ENCODE data around the gene GNAQ. TPM values are rescaled to one million over a fixed set of nuclear protein-coding genes. Genes with fewer than 3 reads are reported as not detected.

The GNAQ gene
- total RNA-seq = 10 to 100 TPM; 15.7 to 19.6 TPM
- polyA plus RNA-seq = 1 to 10 TPM; 6.8 to 9.5 TPM

GRCh38 chr9:78031444-78031892 lies at the start of gene GNAQ:
GNAQ (minus strand) TSS chr9:78031811; CDS start chr9:78031235, 576 bp downstream.
- under 1% methylated on average over 79 of the region's 79 CpGs for WGBS
- H3K4me1 ChIP-seq (ENCODE audit: control insufficient read depth in 4 of 4, insufficient read depth in 4 of 4, low read length in 3 of 4) = peaks cover under 1 to 41% (median 19%) of the 10 kb centered on the region in 4 donors
- no peaks in the 10 kb centered on the region for H3K9me3 ChIP-seq (ENCODE audit: control insufficient read depth in 4 of 4, low read length in 3 of 4)
- H3K9ac ChIP-seq (ENCODE audit: low read depth in 1 of 2, low read length in 2 of 2) = peak within 1 kb of the TSS; percentile 21 to 96
- DNase-seq (ENCODE audit: low spot score) = no peak
- H3K4me3 ChIP-seq (ENCODE audit: low read depth in 1 of 3, low read length in 3 of 3) = peak within 1 kb of the TSS; percentile 54 to 86 (median 85)
- TF ChIP-seq RAD21 (IDR thresholded peaks at IDR 0.05) (no peak), YY1 (IDR thresholded peaks at IDR 0.05) (no peak), SP1 (IDR thresholded peaks at IDR 0.05) (no peak), FOXA2 (IDR thresholded peaks at IDR 0.05) (no peak), EGR1 (IDR thresholded peaks at IDR 0.05; ENCODE audit: low read depth in 2 of 2) (no peak)
- H3K27me3 ChIP-seq (ENCODE audit: control insufficient read depth in 4 of 4, insufficient read depth in 4 of 4, low read length in 3 of 4) = no peaks in the 10 kb centered on the region
- no peaks in the 10 kb centered on the region for H3K36me3 ChIP-seq (ENCODE audit: control insufficient read depth in 4 of 4, insufficient read depth in 3 of 4, low read depth in 1 of 4, low read length in 3 of 4)
- peak within 1 kb of the TSS; percentile 81 to 94 for H3K27ac ChIP-seq (ENCODE audit: low read depth in 1 of 2, low read length in 2 of 2)

DNA sequence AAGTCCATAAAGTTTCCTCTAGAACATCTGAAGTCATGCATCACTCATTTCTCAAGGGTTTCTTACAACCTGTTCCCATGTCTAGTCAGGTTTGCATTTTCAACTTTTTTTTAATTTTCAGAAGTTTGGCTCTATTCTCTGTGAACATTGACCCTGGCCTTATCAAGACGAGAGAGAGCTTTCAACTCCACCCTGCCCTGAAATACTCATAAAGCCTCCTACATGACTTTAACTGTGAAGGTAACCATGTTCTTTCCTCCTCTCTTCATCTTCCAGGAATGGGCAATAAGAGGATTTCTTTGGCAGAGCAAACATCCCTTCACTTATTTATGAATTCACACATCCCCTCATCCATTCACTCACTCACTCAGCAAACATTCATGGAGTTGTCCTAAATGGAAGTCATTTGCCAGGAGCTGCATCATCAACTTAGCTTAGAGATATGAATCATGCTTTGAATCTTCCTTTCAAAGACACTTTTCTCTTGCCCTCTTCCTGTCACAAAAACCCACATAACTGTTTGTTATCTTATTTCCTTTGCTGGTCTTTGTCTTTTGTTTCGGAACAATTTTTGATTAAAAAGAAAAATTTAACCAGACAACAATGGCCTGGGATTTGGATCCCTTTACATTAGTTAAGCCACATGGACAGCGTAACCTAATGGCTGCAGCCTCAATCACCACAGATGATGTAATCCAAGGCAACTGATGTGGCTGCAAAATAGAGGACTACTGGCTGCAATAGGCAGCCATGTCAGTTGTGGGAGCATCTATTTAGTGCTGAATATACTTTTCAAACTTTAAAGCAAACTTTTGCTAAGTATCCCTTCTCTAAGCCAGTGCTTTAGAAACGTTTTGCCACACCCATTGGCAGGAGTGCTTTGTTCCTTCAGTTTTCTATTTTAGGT lies 43.0 kb upstream of the GNAQ start:
- Histone ChIP-seq H3K27me3 (ENCODE audit: control insufficient read depth in 4 of 4, insufficient read depth in 4 of 4, low read length in 3 of 4) (peaks cover 0 to 2% (median 0%) of the 10 kb centered on the region in 4 donors), H3K4me1 (ENCODE audit: control insufficient read depth in 4 of 4, insufficient read depth in 4 of 4, low read length in 3 of 4) (no peaks in the 10 kb centered on the region), H3K36me3 (ENCODE audit: control insufficient read depth in 4 of 4, insufficient read depth in 3 of 4, low read depth in 1 of 4, low read length in 3 of 4) (no peaks in the 10 kb centered on the region), H3K4me3 (ENCODE audit: low read depth in 1 of 3, low read length in 3 of 3) (no peak overlapping the region), H3K9ac (ENCODE audit: low read depth in 1 of 2, low read length in 2 of 2) (no peak overlapping the region), H3K27ac (ENCODE audit: low read depth in 1 of 2, low read length in 2 of 2) (no peak overlapping the region), H3K9me3 (ENCODE audit: control insufficient read depth in 4 of 4, low read length in 3 of 4) (no peaks in the 10 kb centered on the region)
- 46% methylated on average over 4 of the region's 4 CpGs for WGBS
- DNase-seq (ENCODE audit: low spot score) = no peak
- TF ChIP-seq, protein P1, sequence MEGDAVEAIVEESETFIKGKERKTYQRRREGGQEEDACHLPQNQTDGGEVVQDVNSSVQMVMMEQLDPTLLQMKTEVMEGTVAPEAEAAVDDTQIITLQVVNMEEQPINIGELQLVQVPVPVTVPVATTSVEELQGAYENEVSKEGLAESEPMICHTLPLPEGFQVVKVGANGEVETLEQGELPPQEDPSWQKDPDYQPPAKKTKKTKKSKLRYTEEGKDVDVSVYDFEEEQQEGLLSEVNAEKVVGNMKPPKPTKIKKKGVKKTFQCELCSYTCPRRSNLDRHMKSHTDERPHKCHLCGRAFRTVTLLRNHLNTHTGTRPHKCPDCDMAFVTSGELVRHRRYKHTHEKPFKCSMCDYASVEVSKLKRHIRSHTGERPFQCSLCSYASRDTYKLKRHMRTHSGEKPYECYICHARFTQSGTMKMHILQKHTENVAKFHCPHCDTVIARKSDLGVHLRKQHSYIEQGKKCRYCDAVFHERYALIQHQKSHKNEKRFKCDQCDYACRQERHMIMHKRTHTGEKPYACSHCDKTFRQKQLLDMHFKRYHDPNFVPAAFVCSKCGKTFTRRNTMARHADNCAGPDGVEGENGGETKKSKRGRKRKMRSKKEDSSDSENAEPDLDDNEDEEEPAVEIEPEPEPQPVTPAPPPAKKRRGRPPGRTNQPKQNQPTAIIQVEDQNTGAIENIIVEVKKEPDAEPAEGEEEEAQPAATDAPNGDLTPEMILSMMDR (IDR thresholded peaks at IDR 0.05; ENCODE audit: low read depth, low read length, missing input control) = no peak
- no peak for TF ChIP-seq SP1 (IDR thresholded peaks at IDR 0.05)
- no peak for TF ChIP-seq RAD21 (IDR thresholded peaks at IDR 0.05)
- TF ChIP-seq JUND (IDR thresholded peaks at IDR 0.05) = no peak
- no peak for TF ChIP-seq GABPA (IDR thresholded peaks at IDR 0.05 in 1 of 2, conservative IDR thresholded peaks at IDR 0.05 in 1 of 2)
- TF ChIP-seq, protein P2, sequence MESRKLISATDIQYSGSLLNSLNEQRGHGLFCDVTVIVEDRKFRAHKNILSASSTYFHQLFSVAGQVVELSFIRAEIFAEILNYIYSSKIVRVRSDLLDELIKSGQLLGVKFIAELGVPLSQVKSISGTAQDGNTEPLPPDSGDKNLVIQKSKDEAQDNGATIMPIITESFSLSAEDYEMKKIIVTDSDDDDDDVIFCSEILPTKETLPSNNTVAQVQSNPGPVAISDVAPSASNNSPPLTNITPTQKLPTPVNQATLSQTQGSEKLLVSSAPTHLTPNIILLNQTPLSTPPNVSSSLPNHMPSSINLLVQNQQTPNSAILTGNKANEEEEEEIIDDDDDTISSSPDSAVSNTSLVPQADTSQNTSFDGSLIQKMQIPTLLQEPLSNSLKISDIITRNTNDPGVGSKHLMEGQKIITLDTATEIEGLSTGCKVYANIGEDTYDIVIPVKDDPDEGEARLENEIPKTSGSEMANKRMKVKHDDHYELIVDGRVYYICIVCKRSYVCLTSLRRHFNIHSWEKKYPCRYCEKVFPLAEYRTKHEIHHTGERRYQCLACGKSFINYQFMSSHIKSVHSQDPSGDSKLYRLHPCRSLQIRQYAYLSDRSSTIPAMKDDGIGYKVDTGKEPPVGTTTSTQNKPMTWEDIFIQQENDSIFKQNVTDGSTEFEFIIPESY (IDR thresholded peaks at IDR 0.05) = no peak
- no peak for TF ChIP-seq HNF4G (IDR thresholded peaks at IDR 0.05)
- no peak for TF ChIP-seq REST (IDR thresholded peaks at IDR 0.05)
- TF ChIP-seq NR2F2 (IDR thresholded peaks at IDR 0.05) = no peak
- no peak for TF ChIP-seq HNF4A (conservative IDR thresholded peaks at IDR 0.05)
- TF ChIP-seq YY1 (IDR thresholded peaks at IDR 0.05) = no peak
- no peak for TF ChIP-seq TAF1 (conservative IDR thresholded peaks at IDR 0.05)
- TF ChIP-seq FOXA2 (IDR thresholded peaks at IDR 0.05) = no peak
- no peak for TF ChIP-seq RXRA (IDR thresholded peaks at IDR 0.05)
- no peak for TF ChIP-seq ATF3 (IDR thresholded peaks at IDR 0.05)
- no peak for TF ChIP-seq MAX (IDR thresholded peaks at IDR 0.05)
- TF ChIP-seq FOXA1 (IDR thresholded peaks at IDR 0.05) = no peak
- no peak for TF ChIP-seq EGR1 (IDR thresholded peaks at IDR 0.05; ENCODE audit: low read depth in 2 of 2)
